Smooth muscle cell (in vitro differentiated cells): Measurements from ENCODE around the gene COL1A1. TPM values are rescaled to one million over a fixed set of nuclear protein-coding genes. Genes with fewer than 3 reads are reported as not detected.

Experiments
- DNase-seq: peaks from one replicate; lab custom pipeline; 2025; ENCODE audit not compliant: unreplicated experiment; lab: John Stamatoyannopoulos, UW
- H2AFZ ChIP-seq: fragments of 200-600 bp; sonication (generic); 2 replicates; pipeline ENCODE4 v1.6.0; 2016; ENCODE audit warnings: antibody characterized with exemption, low read depth, mild to moderate bottlenecking
- H3F3A ChIP-seq: fragments of 200-600 bp; sonication (generic); 2 replicates; pipeline ENCODE4 v1.6.0; 2017; ENCODE audit warnings: antibody characterized with exemption, low read depth
- H3K27ac ChIP-seq: fragments of 200-600 bp; sonication (generic); 2 replicates; pipeline ENCODE4 v1.5.1; 2016; ENCODE audit warnings: low read depth, mild to moderate bottlenecking
- H3K27me3 ChIP-seq: fragments of 200-600 bp; sonication (generic); 2 replicates; pipeline ENCODE4 v1.6.1; 2016; ENCODE audit warnings: low read depth, mild to moderate bottlenecking
- H3K36me3 ChIP-seq: fragments of 200-600 bp; sonication (generic); 2 replicates; pipeline ENCODE4 v1.5.1; 2016; ENCODE audit warnings: low read depth
- H3K4me1 ChIP-seq: fragments of 200-600 bp; sonication (generic); 2 replicates; pipeline ENCODE4 v1.5.1; 2016; ENCODE audit warnings: low read depth
- H3K4me2 ChIP-seq: fragments of 200-600 bp; sonication (generic); 2 replicates; pipeline ENCODE4 v1.6.0; 2016; ENCODE audit warnings: mild to moderate bottlenecking
- H3K4me3 ChIP-seq: fragments of 200-600 bp; sonication (generic); 2 replicates; pipeline ENCODE4 v1.5.1; 2016; ENCODE audit warnings: mild to moderate bottlenecking
- H3K79me2 ChIP-seq: fragments of 200-600 bp; sonication (generic); 2 replicates; pipeline ENCODE4 v1.6.0; 2016; ENCODE audit warnings: low read depth, mild to moderate bottlenecking
- H3K9ac ChIP-seq: fragments of 200-600 bp; sonication (generic); 2 replicates; pipeline ENCODE4 v1.6.0; 2016; ENCODE audit warnings: low read depth
- H3K9me3 ChIP-seq: fragments of 200-600 bp; sonication (generic); replicated peaks from 2 replicates; pipeline ENCODE4 v1.5.1; 2016; ENCODE audit warnings: low read depth
- H4K20me1 ChIP-seq: fragments of 200-600 bp; sonication (generic); 2 replicates; pipeline ENCODE4 v1.6.0; 2016; ENCODE audit warnings: low read depth
- CTCF ChIP-seq: fragments of 200-600 bp; sonication (generic); IDR thresholded peaks from 2 replicates; pipeline ENCODE4 v1.5.1; 2017; ENCODE audit warnings: borderline replicate concordance, mild to moderate bottlenecking, antibody characterized with exemption; ENCODE audit not compliant: insufficient read depth, poor library complexity, severe bottlenecking
- WGBS: methylation state at CpG from one replicate; pipeline ENCODE4 v1.1.7; 2016; ENCODE audit warnings: low lambda C conversion rate; 5-methylcytosine and 5-hydroxymethylcytosine counted together
- polyA plus RNA-seq: library from polyadenylated mRNA; unstranded; fragments of >200 nt; fragmentation: Nextera tagmentation; extraction: Ambion mirVana; gene quantifications from 2 replicates; pipeline ENCODE4 v1.2.1, GENCODE V29; 2016
- total RNA-seq: library from RNA; depleted of rRNA; stranded (reverse); fragments of >200 nt; gene quantifications from 2 replicates; pipeline ENCODE4 v1.2.3, GENCODE V29; 2014

COL1A1 gene
- total and polyA plus RNA-seq, 2 experiments from 2014 or later = 4,141 to 25,649 TPM

GRCh38 chr17:50206604-50207293 lies 5.3 kb upstream of the COL1A1 start:
- Histone ChIP-seq H3K4me3 (no peak overlapping the region), H3K27me3 (no peaks in the 10 kb centered on the region), H4K20me1 (no peaks in the 10 kb centered on the region), H2AFZ (no peak overlapping the region), H3K79me2 (peaks cover 18% of the 10 kb centered on the region), H3K27ac (peak overlapping the region; percentile 99), H3K9ac (no peak overlapping the region), H3K36me3 (no peaks in the 10 kb centered on the region), H3F3A (peaks cover 31% of the 10 kb centered on the region), H3K4me1 (peaks cover 60% of the 10 kb centered on the region), H3K9me3 (no peaks in the 10 kb centered on the region), H3K4me2 (peak overlapping the region; percentile 99)
- peak; percentile 55 for DNase-seq
- 15% methylated on average over 18 of the region's 18 CpGs for WGBS
- no peak for TF ChIP-seq CTCF

GRCh38 chr17:50205963-50206505 lies 4.6 kb upstream of the COL1A1 start:
- H4K20me1 ChIP-seq = peaks cover 4% of the 10 kb centered on the region
- TF ChIP-seq CTCF = no peak
- peaks cover 25% of the 10 kb centered on the region for H3K79me2 ChIP-seq
- no peaks in the 10 kb centered on the region for H3K27me3 ChIP-seq
- H3K27ac ChIP-seq = peak overlapping the region; percentile 99
- no peaks in the 10 kb centered on the region for H3K36me3 ChIP-seq
- H3K9me3 ChIP-seq = no peaks in the 10 kb centered on the region
- peaks cover 28% of the 10 kb centered on the region for H3F3A ChIP-seq
- H3K4me3 ChIP-seq = no peak overlapping the region
- DNase-seq = no peak
- peak overlapping the region; percentile 61 for H3K9ac ChIP-seq
- 77% methylated on average over 7 of the region's 7 CpGs for WGBS
- H3K4me2 ChIP-seq = peak overlapping the region; percentile 99
- H2AFZ ChIP-seq = no peak overlapping the region
- peaks cover 58% of the 10 kb centered on the region for H3K4me1 ChIP-seq

- H3K36me3 ChIP-seq = no peaks in the 10 kb centered on the region
- no peak for TF ChIP-seq CTCF
- peaks cover 32% of the 10 kb centered on the region for H3K79me2 ChIP-seq
- H3K27ac ChIP-seq = peak overlapping the region; percentile 99
- H2AFZ ChIP-seq = no peak overlapping the region
- H3K4me1 ChIP-seq = peaks cover 51% of the 10 kb centered on the region
- peaks cover 11% of the 10 kb centered on the region for H4K20me1 ChIP-seq
- H3K4me2 ChIP-seq = peak overlapping the region; percentile 99
- 34% methylated on average over 10 of the region's 10 CpGs for WGBS
- no peaks in the 10 kb centered on the region for H3K27me3 ChIP-seq
- H3K9ac ChIP-seq = peak overlapping the region; percentile 61
- DNase-seq = no peak
- peaks cover 28% of the 10 kb centered on the region for H3F3A ChIP-seq
- no peaks in the 10 kb centered on the region for H3K9me3 ChIP-seq
- no peak overlapping the region for H3K4me3 ChIP-seq
Measured at GRCh38 chr17:50205111-50205962, 3.9 kb upstream of the COL1A1 start.
